Astrocyte (in vitro differentiated cells and primary cell): ENCODE data around the gene NCBP2. TPM values are rescaled to one million over a fixed set of nuclear protein-coding genes. Genes with fewer than 3 reads are reported as not detected.

Experiments used
- DNase-seq: peaks from one replicate; pipeline ENCODE4 v3.0.0-alpha.2; 2010; ENCODE audit warnings: low read depth
- FAIRE-seq: peaks from 2 replicates; lab custom pipeline; 2011; peaks lifted over from hg19 to GRCh38; lab: Jason Lieb, UNC
- H2AFZ ChIP-seq: 2 replicates; pipeline ENCODE4 v1.6.0; 2012; ENCODE audit warnings: low read depth, low read length, inconsistent platforms
- H3K27ac ChIP-seq: 2 replicates; pipeline ENCODE4 v1.5.1; 2011; ENCODE audit warnings: low read depth, low read length, inconsistent platforms
- H3K27me3 ChIP-seq: 2 replicates; pipeline ENCODE4 v1.6.0; 2011; ENCODE audit warnings: low read length, inconsistent platforms; ENCODE audit not compliant: insufficient read depth
- H3K36me3 ChIP-seq: 2 replicates; pipeline ENCODE4 v1.5.1; 2011; ENCODE audit warnings: low read length, inconsistent platforms; ENCODE audit not compliant: insufficient read depth
- H3K4me1 ChIP-seq: 2 replicates; pipeline ENCODE4 v1.5.1; 2011; ENCODE audit warnings: low read length, inconsistent platforms; ENCODE audit not compliant: insufficient read depth
- H3K4me2 ChIP-seq: 2 replicates; pipeline ENCODE4 v1.6.0; 2012; ENCODE audit warnings: low read length, inconsistent platforms
- H3K4me3 ChIP-seq: 2 replicates; pipeline ENCODE4 v1.5.1; 2011; ENCODE audit warnings: low read depth, mild to moderate bottlenecking, low read length, inconsistent platforms; ENCODE audit not compliant: insufficient read depth
- H3K79me2 ChIP-seq: 2 replicates; pipeline ENCODE4 v1.6.0; 2012; ENCODE audit warnings: mild to moderate bottlenecking, low read length, inconsistent platforms; ENCODE audit not compliant: insufficient read depth
- H3K9ac ChIP-seq: 2 replicates; pipeline ENCODE4 v1.6.0; 2012; ENCODE audit warnings: mild to moderate bottlenecking, low read length, inconsistent platforms
- H3K9me3 ChIP-seq: 2 replicates; pipeline ENCODE4 v1.5.1; 2012; ENCODE audit warnings: low read depth, mild to moderate bottlenecking, low read length, inconsistent platforms; ENCODE audit not compliant: insufficient read depth
- H4K20me1 ChIP-seq: 2 replicates; pipeline ENCODE4 v1.6.0; 2012; ENCODE audit warnings: low read length, inconsistent platforms; ENCODE audit not compliant: insufficient read depth
- H3K27ac Mint-ChIP-seq: one replicate; pipeline ENCODE4 v1.8.0; 2021; ENCODE audit warnings: mild to moderate bottlenecking, mixed read lengths; ENCODE audit not compliant: unreplicated experiment
- H3K27me3 Mint-ChIP-seq: one replicate; pipeline ENCODE4 v1.8.0; 2021; ENCODE audit warnings: low read depth, mixed read lengths; ENCODE audit not compliant: unreplicated experiment
- H3K36me3 Mint-ChIP-seq: one replicate; pipeline ENCODE4 v1.8.0; 2021; ENCODE audit warnings: low read depth, mixed read lengths; ENCODE audit not compliant: unreplicated experiment
- H3K4me1 Mint-ChIP-seq: one replicate; pipeline ENCODE4 v1.8.0; 2021; ENCODE audit warnings: low read depth, mixed read lengths; ENCODE audit not compliant: unreplicated experiment
- H3K4me3 Mint-ChIP-seq: one replicate; pipeline ENCODE4 v1.8.0; 2021; ENCODE audit warnings: mild to moderate bottlenecking, moderate library complexity, mixed read lengths; ENCODE audit not compliant: unreplicated experiment
- H3K9me3 Mint-ChIP-seq: one replicate; pipeline ENCODE4 v1.8.0; 2021; ENCODE audit warnings: mild to moderate bottlenecking, mixed read lengths; ENCODE audit not compliant: unreplicated experiment
- CTCF ChIP-seq: IDR thresholded peaks from 2 replicates; pipeline ENCODE4 v1.5.1; 2011; ENCODE audit warnings: low read depth, mild to moderate bottlenecking, inconsistent platforms, low read length, moderate library complexity; ENCODE audit not compliant: insufficient read depth
- EZH2 ChIP-seq: IDR thresholded peaks from 2 replicates; pipeline ENCODE4 v1.6.1; 2012; ENCODE audit warnings: mild to moderate bottlenecking, low read length, inconsistent platforms; ENCODE audit not compliant: insufficient read depth
- total RNA-seq: library from RNA; stranded (reverse); gene quantifications from 2 replicates; pipeline ENCODE4 v1.2.1, GENCODE V29; 2021

Gene NCBP2
- total RNA-seq, 1 donor from 2014 or later = 90.6 TPM

- no peak for FAIRE-seq
- Histone ChIP-seq H2AFZ (no peak overlapping the region), H3K4me3 (no peak overlapping the region), H3K4me1 (no peaks in the 10 kb centered on the region), H4K20me1 (no peaks in the 10 kb centered on the region), H3K36me3 (no peaks in the 10 kb centered on the region), H3K9me3 (peaks cover 2% of the 10 kb centered on the region), H3K27me3 (peaks cover 3% of the 10 kb centered on the region), H3K79me2 (no peaks in the 10 kb centered on the region), H3K27ac (no peak overlapping the region), H3K9ac (no peak overlapping the region), H3K4me2 (no peak overlapping the region)
- peaks cover 23% of the 10 kb centered on the region for H3K27me3 Mint-ChIP-seq
- peaks cover 3% of the 10 kb centered on the region for H3K36me3 Mint-ChIP-seq
- no peak overlapping the region for H3K4me3 Mint-ChIP-seq
- TF ChIP-seq EZH2 (no peak), CTCF (no peak)
- DNase-seq = no peak
- no peaks in the 10 kb centered on the region for H3K9me3 Mint-ChIP-seq
- no peaks in the 10 kb centered on the region for H3K4me1 Mint-ChIP-seq
- no peak overlapping the region for H3K27ac Mint-ChIP-seq
These were observed 48.3 kb upstream of the NCBP2 start for GRCh38 chr3:196990601-196991007.

- FAIRE-seq (no peak), DNase-seq (no peak)
- Histone ChIP-seq H3K79me2 (no peaks in the 10 kb centered on the region), H3K4me1 (no peaks in the 10 kb centered on the region), H2AFZ (no peak overlapping the region), H3K4me2 (no peak overlapping the region), H4K20me1 (no peaks in the 10 kb centered on the region), H3K27me3 (peaks cover 3% of the 10 kb centered on the region), H3K36me3 (no peaks in the 10 kb centered on the region), H3K27ac (no peak overlapping the region), H3K9ac (no peak overlapping the region), H3K9me3 (no peaks in the 10 kb centered on the region), H3K4me3 (no peak overlapping the region)
- Mint-ChIP-seq H3K4me1 (no peaks in the 10 kb centered on the region), H3K4me3 (no peak overlapping the region), H3K36me3 (peaks cover 3% of the 10 kb centered on the region), H3K9me3 (no peaks in the 10 kb centered on the region), H3K27ac (no peak overlapping the region), H3K27me3 (peaks cover 26% of the 10 kb centered on the region)
- TF ChIP-seq CTCF = no peak
- TF ChIP-seq EZH2 = no peak
These were observed 47.5 kb upstream of the NCBP2 start for GRCh38 chr3:196989721-196990262.

- no peaks in the 10 kb centered on the region for H3K4me1 Mint-ChIP-seq
- peaks cover 2% of the 10 kb centered on the region for H3K9me3 Mint-ChIP-seq
- Histone ChIP-seq H3K27me3 (peaks cover 3% of the 10 kb centered on the region), H3K4me1 (no peaks in the 10 kb centered on the region), H3K36me3 (no peaks in the 10 kb centered on the region), H3K4me3 (no peak overlapping the region), H3K27ac (no peak overlapping the region), H3K4me2 (no peak overlapping the region), H3K79me2 (no peaks in the 10 kb centered on the region), H2AFZ (no peak overlapping the region), H4K20me1 (no peaks in the 10 kb centered on the region), H3K9ac (no peak overlapping the region), H3K9me3 (no peaks in the 10 kb centered on the region)
- no peak overlapping the region for H3K4me3 Mint-ChIP-seq
- no peak for TF ChIP-seq EZH2
- TF ChIP-seq CTCF = no peak
- no peak overlapping the region for H3K27ac Mint-ChIP-seq
- FAIRE-seq = no peak
- no peak for DNase-seq
- peaks cover 28% of the 10 kb centered on the region for H3K27me3 Mint-ChIP-seq
- H3K36me3 Mint-ChIP-seq = peaks cover 3% of the 10 kb centered on the region
These were observed 46.1 kb upstream of the NCBP2 start for GRCh38 chr3:196988241-196989029.
